HCT116 (cell line): ENCODE data around the gene PLCB1. TPM values are rescaled to one million over a fixed set of nuclear protein-coding genes. Genes with fewer than 3 reads are reported as not detected.

ENCODE experiments used
- ATAC-seq: fragments of 200-7000 bp; cut with Tn5 transposase; 2 replicates; pipeline ENCODE4 v1.9.1; 2020; ENCODE audit warnings: mild to moderate bottlenecking, moderate library complexity
- BruUV-seq: library from RNA; stranded (reverse); fragments of 400-500 nt; replicated peaks from 2 replicates; lab custom pipeline; 2021; lab: Mats Ljungman, UMichigan
- CTCF ChIA-PET: fragments of 300-600 bp; sonication (Branson Sonifier 250); formaldehyde crosslinking; loops from one replicate; lab custom pipeline; 2021; ENCODE audit warnings: antibody characterized with exemption; lab: Charles Lee
- POLR2A ChIA-PET: fragments of 300-600, 350-600 bp; sonication (Branson Sonifier 250); formaldehyde crosslinking; loops from one replicate; lab custom pipeline; 2021; ENCODE audit warnings: antibody characterized with exemption; lab: Charles Lee
- RAD21 ChIA-PET, 2 experiments: fragments of 300-600 bp; sonication (Branson Sonifier 250); formaldehyde crosslinking; loops; one replicate each; lab custom pipeline; 2023; ENCODE audit warnings: low total read pairs in 2 of 2; ENCODE audit not compliant: uncharacterized antibody in 2 of 2, unreplicated experiment in 2 of 2, low non-redundant PET in 1 of 2; lab: Charles Lee
- DNase-seq: peaks from one replicate; pipeline ENCODE4 v3.0.0-alpha.2; 2010; ENCODE audit warnings: low read depth, low spot score
- H2AFZ ChIP-seq: fragments of 200-600 bp; shearing (Covaris generic), sonication (generic); 2 replicates; pipeline ENCODE4 v1.6.1; 2017; ENCODE audit warnings: low read depth, mixed run types, mixed read lengths, antibody characterized with exemption, low read length; ENCODE audit not compliant: poor library complexity, severe bottlenecking
- H3K27ac ChIP-seq: 2 replicates; pipeline ENCODE4 v1.5.1; 2012; ENCODE audit warnings: low read depth, low read length
- H3K27me3 ChIP-seq: fragments of 200-600 bp; sonication (generic); 2 replicates; pipeline ENCODE4 v1.6.1; 2016; ENCODE audit warnings: mixed run types, low read length, mixed read lengths; ENCODE audit not compliant: insufficient read depth
- H3K36me3 ChIP-seq, 2 experiments: fragments of 200-500 bp in 1 of 2; fragments of 200-600 bp in 1 of 2; sonication (Bioruptor generic) in 1 of 2; sonication (generic) in 1 of 2; 2 replicates each; pipeline versions ENCODE4 v1.5.1 to v1.6.1; 2014 to 2016; ENCODE audit warnings: low read length in 2 of 2, inconsistent platforms in 1 of 2, mixed read lengths in 1 of 2, mixed run types in 1 of 2; ENCODE audit not compliant: insufficient read depth in 2 of 2, control insufficient read depth in 1 of 2
- H3K4me1 ChIP-seq, 2 experiments: fragments of 200-600 bp in 1 of 2; sonication (generic) in 1 of 2; 2 replicates each; pipeline versions ENCODE4 v1.5.1 to v1.6.1; 2012 to 2017; ENCODE audit warnings: low read length in 2 of 2, inconsistent platforms in 1 of 2, mild to moderate bottlenecking in 1 of 2, mixed read lengths in 1 of 2, mixed run types in 1 of 2, moderate library complexity in 1 of 2; ENCODE audit not compliant: insufficient read depth in 2 of 2, control insufficient read depth in 1 of 2
- H3K4me2 ChIP-seq: fragments of 200-600 bp; sonication (generic); 2 replicates; pipeline ENCODE4 v1.6.1; 2017; ENCODE audit warnings: mixed run types, low read length, mixed read lengths
- H3K4me3 ChIP-seq, 2 experiments: fragments of 200-600 bp in 1 of 2; sonication (generic) in 1 of 2; replicated peaks in 1 of 2; 2 replicates each; pipeline ENCODE4 v1.5.1; 2011 to 2016; ENCODE audit warnings: low read length in 2 of 2, control low read depth in 1 of 2, low read depth in 1 of 2, mild to moderate bottlenecking in 1 of 2, mixed read lengths in 1 of 2, mixed run types in 1 of 2
- H3K79me2 ChIP-seq: fragments of 200-600 bp; sonication (generic); 2 replicates; pipeline ENCODE4 v1.6.1; 2017; ENCODE audit warnings: mild to moderate bottlenecking, mixed run types, low read length, moderate library complexity, mixed read lengths; ENCODE audit not compliant: insufficient read depth
- H3K9ac ChIP-seq: fragments of 200-600 bp; sonication (generic); 2 replicates; pipeline ENCODE4 v1.6.1; 2016; ENCODE audit warnings: low read length, mixed read lengths
- H3K9me2 ChIP-seq: fragments of 200-600 bp; sonication (generic), shearing (Covaris generic); 2 replicates; pipeline ENCODE4 v1.6.1; 2017; ENCODE audit warnings: mixed run types, mild to moderate bottlenecking, moderate library complexity; ENCODE audit not compliant: insufficient read depth
- H3K9me3 ChIP-seq, 2 experiments: fragments of 200-500 bp in 1 of 2; fragments of 200-600 bp in 1 of 2; sonication (Bioruptor generic) in 1 of 2; sonication (generic) in 1 of 2; 2 replicates each; pipeline ENCODE4 v1.6.1; 2014 to 2017; ENCODE audit warnings: low read length in 2 of 2, mixed read lengths in 2 of 2, inconsistent platforms in 1 of 2, low read depth in 1 of 2, mild to moderate bottlenecking in 1 of 2, mixed run types in 1 of 2, moderate library complexity in 1 of 2; ENCODE audit not compliant: control insufficient read depth in 1 of 2, insufficient read depth in 1 of 2
- H4K20me1 ChIP-seq: fragments of 200-600 bp; sonication (generic), shearing (Covaris generic); 2 replicates; pipeline ENCODE4 v1.6.1; 2017; ENCODE audit warnings: mixed run types, mild to moderate bottlenecking, moderate library complexity; ENCODE audit not compliant: insufficient read depth
- CBX3 ChIP-seq: IDR thresholded peaks from 2 replicates; pipeline ENCODE4 v1.6.1; 2012; ENCODE audit warnings: low read depth
- CEBPB ChIP-seq: IDR thresholded peaks from 2 replicates; pipeline ENCODE4 v1.6.1; 2012; ENCODE audit warnings: low read depth
- EGR1 ChIP-seq: IDR thresholded peaks from 2 replicates; pipeline ENCODE4 v1.6.1; 2012; ENCODE audit warnings: low read depth
- ELF1 ChIP-seq: IDR thresholded peaks from 2 replicates; pipeline ENCODE4 v1.6.1; 2012; ENCODE audit warnings: low read depth, borderline replicate concordance
- EZH2 ChIP-seq: fragments of 200-600 bp; sonication (generic); IDR thresholded peaks from 2 replicates; pipeline ENCODE4 v1.6.1; 2017; ENCODE audit warnings: antibody characterized with exemption, mixed run types
- JUND ChIP-seq: IDR thresholded peaks from 2 replicates; pipeline ENCODE4 v1.6.1; 2012
- MAX ChIP-seq: IDR thresholded peaks from 2 replicates; pipeline ENCODE4 v1.6.1; 2012
- POLR2A ChIP-seq: IDR thresholded peaks from 2 replicates; pipeline ENCODE4 v1.7.0; 2011; ENCODE audit warnings: borderline replicate concordance; ENCODE audit not compliant: insufficient read depth, insufficient read length; ENCODE audit errors: extremely low read depth
- POLR2AphosphoS5 ChIP-seq: IDR thresholded peaks from 2 replicates; pipeline ENCODE4 v1.6.1; 2011; ENCODE audit warnings: mild to moderate bottlenecking, low read depth, low read length, moderate library complexity
- RAD21 ChIP-seq: IDR thresholded peaks from 2 replicates; pipeline ENCODE4 v1.6.1; 2012; ENCODE audit warnings: low read depth, mild to moderate bottlenecking
- SP1 ChIP-seq: IDR thresholded peaks from 2 replicates; pipeline ENCODE4 v1.6.1; 2012; ENCODE audit warnings: low read depth
- SRF ChIP-seq: IDR thresholded peaks from 2 replicates; pipeline ENCODE4 v1.6.1; 2012; ENCODE audit warnings: low read depth
- YY1 ChIP-seq: IDR thresholded peaks from 2 replicates; pipeline ENCODE4 v1.6.1; 2011; ENCODE audit warnings: low read length, low read depth, moderate library complexity, mild to moderate bottlenecking; ENCODE audit not compliant: insufficient replicate concordance; ENCODE audit errors: extremely low read depth
- ZFX ChIP-seq: fragments of 450-650 bp; IDR thresholded peaks from 2 replicates; pipeline ENCODE4 v1.6.1; 2017
- intact Hi-C: fragments of 100-400 bp; cut with micrococcal nuclease; formaldehyde crosslinking; loops from 2 replicates; pipeline ENCODE4 v1.10.0; 2022
- total RNA-seq: library from RNA; stranded (reverse); gene quantifications from one replicate; pipeline ENCODE4 v1.2.1, GENCODE V29; 2021; ENCODE audit not compliant: unreplicated experiment
- TF ChIP-seq, protein P1 (sequence below): IDR thresholded peaks from 2 replicates; pipeline ENCODE4 v1.6.1; 2011; ENCODE audit warnings: mild to moderate bottlenecking, low read length, moderate library complexity; ENCODE audit not compliant: insufficient replicate concordance; ENCODE audit errors: extremely low read depth
- TF ChIP-seq, protein P2 (sequence below): IDR thresholded peaks from 2 replicates; pipeline ENCODE4 v1.6.1; 2012

PLCB1 gene
- total RNA-seq, 1 experiment from 2014 or later, result 15.8 TPM

GRCh38 chr20:8474027-8474668 lies 342.1 kb downstream of the PLCB1 start:
- Histone ChIP-seq H3K27ac (no peak overlapping the region), H3K4me1 (no peaks in the 10 kb centered on the region), H2AFZ (no peak overlapping the region), H3K4me3 (no peak overlapping the region), H3K4me2 (no peak overlapping the region), H4K20me1 (no peaks in the 10 kb centered on the region), H3K36me3 (no peaks in the 10 kb centered on the region), H3K79me2 (no peaks in the 10 kb centered on the region), H3K9me3 (no peaks in the 10 kb centered on the region), H3K9ac (no peak overlapping the region), H3K9me2 (no peaks in the 10 kb centered on the region), H3K27me3 (no peaks in the 10 kb centered on the region)
- ATAC-seq, result no peak
- ChIA-PET RAD21 (no interaction called here), CTCF (no interaction called here), POLR2A (no interaction called here)
- TF ChIP-seq SP1 (no peak), RAD21 (no peak), JUND (no peak), CBX3 (no peak), SRF (no peak), ZFX (no peak), YY1 (no peak)
- no TSS peak for BruUV-seq
- DNase-seq, result no peak
- intact Hi-C loops, result no loop called here

DNA sequence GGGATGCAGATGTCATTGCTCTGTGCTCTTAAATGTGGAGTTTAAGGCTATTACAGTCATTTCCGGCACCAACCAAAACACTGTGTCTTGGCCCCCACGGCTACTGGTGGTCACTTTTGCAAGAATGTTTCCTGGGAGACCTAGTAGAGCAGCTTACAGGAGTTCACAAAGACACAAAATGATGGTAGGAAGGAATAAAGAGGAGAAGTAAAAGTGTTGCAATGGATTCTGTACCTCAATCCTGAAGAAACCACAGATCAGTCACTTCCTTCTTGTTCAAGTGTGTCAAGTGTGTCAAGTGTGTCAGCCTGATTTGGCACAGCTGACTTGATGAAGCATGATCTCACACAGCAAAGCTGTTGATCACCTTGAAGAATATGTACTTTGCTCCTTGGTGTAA lies 344.0 kb downstream of the PLCB1 start:
- Histone ChIP-seq H3K9ac (no peak overlapping the region), H3K4me3 (no peak overlapping the region), H4K20me1 (no peaks in the 10 kb centered on the region), H3K4me1 (no peaks in the 10 kb centered on the region), H3K9me3 (no peaks in the 10 kb centered on the region), H3K27me3 (no peaks in the 10 kb centered on the region), H3K36me3 (no peaks in the 10 kb centered on the region), H2AFZ (no peak overlapping the region), H3K9me2 (no peaks in the 10 kb centered on the region), H3K79me2 (no peaks in the 10 kb centered on the region), H3K27ac (no peak overlapping the region), H3K4me2 (no peak overlapping the region)
- DNase-seq (no peak), ATAC-seq (no peak)
- no TSS peak for BruUV-seq
- RAD21 ChIA-PET, result no interaction called here
- CTCF ChIA-PET, result no interaction called here
- POLR2A ChIA-PET, result no interaction called here
- intact Hi-C loops, result no loop called here
- TF ChIP-seq SP1 (no peak), EGR1 (no peak), EZH2 (no peak), POLR2A (no peak), ELF1 (no peak), CBX3 (no peak), MAX (no peak), POLR2AphosphoS5 (no peak), CEBPB (no peak), RAD21 (no peak), YY1 (no peak)
- TF ChIP-seq, protein P1, sequence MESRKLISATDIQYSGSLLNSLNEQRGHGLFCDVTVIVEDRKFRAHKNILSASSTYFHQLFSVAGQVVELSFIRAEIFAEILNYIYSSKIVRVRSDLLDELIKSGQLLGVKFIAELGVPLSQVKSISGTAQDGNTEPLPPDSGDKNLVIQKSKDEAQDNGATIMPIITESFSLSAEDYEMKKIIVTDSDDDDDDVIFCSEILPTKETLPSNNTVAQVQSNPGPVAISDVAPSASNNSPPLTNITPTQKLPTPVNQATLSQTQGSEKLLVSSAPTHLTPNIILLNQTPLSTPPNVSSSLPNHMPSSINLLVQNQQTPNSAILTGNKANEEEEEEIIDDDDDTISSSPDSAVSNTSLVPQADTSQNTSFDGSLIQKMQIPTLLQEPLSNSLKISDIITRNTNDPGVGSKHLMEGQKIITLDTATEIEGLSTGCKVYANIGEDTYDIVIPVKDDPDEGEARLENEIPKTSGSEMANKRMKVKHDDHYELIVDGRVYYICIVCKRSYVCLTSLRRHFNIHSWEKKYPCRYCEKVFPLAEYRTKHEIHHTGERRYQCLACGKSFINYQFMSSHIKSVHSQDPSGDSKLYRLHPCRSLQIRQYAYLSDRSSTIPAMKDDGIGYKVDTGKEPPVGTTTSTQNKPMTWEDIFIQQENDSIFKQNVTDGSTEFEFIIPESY, result no peak
- TF ChIP-seq, protein P2, sequence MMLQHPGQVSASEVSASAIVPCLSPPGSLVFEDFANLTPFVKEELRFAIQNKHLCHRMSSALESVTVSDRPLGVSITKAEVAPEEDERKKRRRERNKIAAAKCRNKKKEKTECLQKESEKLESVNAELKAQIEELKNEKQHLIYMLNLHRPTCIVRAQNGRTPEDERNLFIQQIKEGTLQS, result no peak
